Measurements from ENCODE around the gene FAM53A.

Gene FAM53A

GRCh38 chr4:1721003-1721665 lies 37.0 kb upstream of the FAM53A start, which contains the start of the genes TACC3 and TMEM129 (continued):
- TF ChIP-seq EGR2 (tag by site-specific recombination; IDR thresholded peaks at IDR 0.05; ENCODE audit: low read depth) = no peak
- no peak for TF ChIP-seq OVOL3 (tag by site-specific recombination; IDR thresholded peaks at IDR 0.05)
- TF ChIP-seq WT1 (tag by site-specific recombination; IDR thresholded peaks at IDR 0.05) = no peak
- TF ChIP-seq ZNF174 (tag by site-specific recombination; IDR thresholded peaks at IDR 0.05) = no peak
- TF ChIP-seq GLI4 (tag by site-specific recombination; IDR thresholded peaks at IDR 0.05) = no peak
- no peak for TF ChIP-seq GFI1B (tag by site-specific recombination; IDR thresholded peaks at IDR 0.05)
- no peak for TF ChIP-seq ZBTB17 (tag by site-specific recombination; IDR thresholded peaks at IDR 0.05)
- TF ChIP-seq ZNF362 (tag by site-specific recombination; IDR thresholded peaks at IDR 0.05) = no peak
- no peak for TF ChIP-seq ZNF701 (tag by site-specific recombination; IDR thresholded peaks at IDR 0.05)
- no peak for TF ChIP-seq ZNF624 (tag by site-specific recombination; IDR thresholded peaks at IDR 0.05)
- TF ChIP-seq ZNF518A (tag by site-specific recombination; conservative IDR thresholded peaks at IDR 0.05; ENCODE audit: low read depth) = peak; percentile 59
- no peak for TF ChIP-seq ZNF404 (tag by site-specific recombination; IDR thresholded peaks at IDR 0.05)
- TF ChIP-seq HOXD13 (CRISPR knock-in tag; IDR thresholded peaks at IDR 0.05; ENCODE audit: borderline replicate concordance) = no peak
- TF ChIP-seq GLI2 (tag by site-specific recombination; IDR thresholded peaks at IDR 0.05; ENCODE audit: borderline replicate concordance, low read depth) = no peak
- TF ChIP-seq, protein P1, sequence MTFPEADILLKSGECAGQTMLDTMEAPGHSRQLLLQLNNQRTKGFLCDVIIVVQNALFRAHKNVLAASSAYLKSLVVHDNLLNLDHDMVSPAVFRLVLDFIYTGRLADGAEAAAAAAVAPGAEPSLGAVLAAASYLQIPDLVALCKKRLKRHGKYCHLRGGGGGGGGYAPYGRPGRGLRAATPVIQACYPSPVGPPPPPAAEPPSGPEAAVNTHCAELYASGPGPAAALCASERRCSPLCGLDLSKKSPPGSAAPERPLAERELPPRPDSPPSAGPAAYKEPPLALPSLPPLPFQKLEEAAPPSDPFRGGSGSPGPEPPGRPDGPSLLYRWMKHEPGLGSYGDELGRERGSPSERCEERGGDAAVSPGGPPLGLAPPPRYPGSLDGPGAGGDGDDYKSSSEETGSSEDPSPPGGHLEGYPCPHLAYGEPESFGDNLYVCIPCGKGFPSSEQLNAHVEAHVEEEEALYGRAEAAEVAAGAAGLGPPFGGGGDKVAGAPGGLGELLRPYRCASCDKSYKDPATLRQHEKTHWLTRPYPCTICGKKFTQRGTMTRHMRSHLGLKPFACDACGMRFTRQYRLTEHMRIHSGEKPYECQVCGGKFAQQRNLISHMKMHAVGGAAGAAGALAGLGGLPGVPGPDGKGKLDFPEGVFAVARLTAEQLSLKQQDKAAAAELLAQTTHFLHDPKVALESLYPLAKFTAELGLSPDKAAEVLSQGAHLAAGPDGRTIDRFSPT (tag by site-specific recombination; IDR thresholded peaks at IDR 0.05) = no peak
- no peak for TF ChIP-seq SP7 (tag by site-specific recombination; IDR thresholded peaks at IDR 0.05)
- no peak for TF ChIP-seq ZNF146 (tag by site-specific recombination; IDR thresholded peaks at IDR 0.05)
- TF ChIP-seq, protein P2, sequence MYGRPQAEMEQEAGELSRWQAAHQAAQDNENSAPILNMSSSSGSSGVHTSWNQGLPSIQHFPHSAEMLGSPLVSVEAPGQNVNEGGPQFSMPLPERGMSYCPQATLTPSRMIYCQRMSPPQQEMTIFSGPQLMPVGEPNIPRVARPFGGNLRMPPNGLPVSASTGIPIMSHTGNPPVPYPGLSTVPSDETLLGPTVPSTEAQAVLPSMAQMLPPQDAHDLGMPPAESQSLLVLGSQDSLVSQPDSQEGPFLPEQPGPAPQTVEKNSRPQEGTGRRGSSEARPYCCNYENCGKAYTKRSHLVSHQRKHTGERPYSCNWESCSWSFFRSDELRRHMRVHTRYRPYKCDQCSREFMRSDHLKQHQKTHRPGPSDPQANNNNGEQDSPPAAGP (tag by site-specific recombination; IDR thresholded peaks at IDR 0.05) = no peak
- no peak for TF ChIP-seq ZNF341 (tag by site-specific recombination; IDR thresholded peaks at IDR 0.05; ENCODE audit: low read depth)
- no peak for TF ChIP-seq PRDM6 (tag by site-specific recombination; IDR thresholded peaks at IDR 0.05)
- TF ChIP-seq, protein P3, sequence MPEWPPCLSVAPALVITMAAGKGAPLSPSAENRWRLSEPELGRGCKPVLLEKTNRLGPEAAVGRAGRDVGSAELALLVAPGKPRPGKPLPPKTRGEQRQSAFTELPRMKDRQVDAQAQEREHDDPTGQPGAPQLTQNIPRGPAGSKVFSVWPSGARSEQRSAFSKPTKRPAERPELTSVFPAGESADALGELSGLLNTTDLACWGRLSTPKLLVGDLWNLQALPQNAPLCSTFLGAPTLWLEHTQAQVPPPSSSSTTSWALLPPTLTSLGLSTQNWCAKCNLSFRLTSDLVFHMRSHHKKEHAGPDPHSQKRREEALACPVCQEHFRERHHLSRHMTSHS (tag by site-specific recombination; IDR thresholded peaks at IDR 0.05) = no peak
- TF ChIP-seq ZNF394 (tag by site-specific recombination; IDR thresholded peaks at IDR 0.05; ENCODE audit: borderline replicate concordance) = no peak
- no peak for TF ChIP-seq ZSCAN18 (tag by site-specific recombination; IDR thresholded peaks at IDR 0.05)
- peak; percentile 57 for TF ChIP-seq ZIC2 (tag by site-specific recombination; IDR thresholded peaks at IDR 0.05)
- TF ChIP-seq, protein P4, sequence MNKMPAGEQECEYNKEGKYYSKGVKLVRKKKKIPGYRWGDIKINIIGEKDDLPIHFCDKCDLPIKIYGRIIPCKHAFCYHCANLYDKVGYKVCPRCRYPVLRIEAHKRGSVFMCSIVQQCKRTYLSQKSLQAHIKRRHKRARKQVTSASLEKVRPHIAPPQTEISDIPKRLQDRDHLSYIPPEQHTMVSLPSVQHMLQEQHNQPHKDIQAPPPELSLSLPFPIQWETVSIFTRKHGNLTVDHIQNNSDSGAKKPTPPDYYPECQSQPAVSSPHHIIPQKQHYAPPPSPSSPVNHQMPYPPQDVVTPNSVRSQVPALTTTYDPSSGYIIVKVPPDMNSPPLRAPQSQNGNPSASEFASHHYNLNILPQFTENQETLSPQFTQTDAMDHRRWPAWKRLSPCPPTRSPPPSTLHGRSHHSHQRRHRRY (tag by site-specific recombination; IDR thresholded peaks at IDR 0.05) = no peak

All from HEK293 (cell line).